Ovary (tissue), 9 donors: ENCODE data around the gene HRG. TPM values are rescaled to one million over a fixed set of nuclear protein-coding genes. Genes with fewer than 3 reads are reported as not detected.
"Not testable (repeated sequence)": the region's sequence is repeated elsewhere in the genome, so short reads cannot be mapped to it uniquely, and the experiment has no call there.

Source experiments
- DNase-seq, 5 donors: peaks; one replicate each; pipeline ENCODE4 v3.0.0-alpha.2; 2019 to 2020
- H3K27ac ChIP-seq, 2 donors: fragments of 200-600 bp; one replicate each; pipeline versions ENCODE4 v1.5.1 to v1.8.0; 2019 to 2022
- H3K27me3 ChIP-seq: fragments of 200-600 bp; one replicate; pipeline ENCODE4 v1.8.0; 2022
- H3K36me3 ChIP-seq: fragments of 200-600 bp; sonication (generic); one replicate; pipeline ENCODE4 v1.5.1; 2019
- H3K4me1 ChIP-seq: one replicate; pipeline ENCODE4 v1.8.1; 2013; ENCODE audit warnings: mild to moderate bottlenecking, moderate library complexity; ENCODE audit not compliant: insufficient read depth
- H3K4me3 ChIP-seq: fragments of 200-600 bp; sonication (generic); one replicate; pipeline ENCODE4 v1.5.1; 2017
- H3K9me3 ChIP-seq, 2 donors: fragments of 200-600 bp in 1 of 2; sonication (generic) in 1 of 2; one replicate each; pipeline versions ENCODE4 v1.5.1 to v1.8.1; 2013 to 2019; ENCODE audit warnings: mild to moderate bottlenecking in 1 of 2, moderate library complexity in 1 of 2
- CTCF ChIP-seq, 3 donors: fragments of 450-650 bp in 2 of 3; fragments of 200-600 bp in 1 of 3; IDR thresholded peaks; one replicate each; pipeline versions ENCODE4 v1.5.1 to v1.8.0; 2016 to 2022; ENCODE audit warnings: antibody characterized with exemption in 3 of 3, mild to moderate bottlenecking in 1 of 3
- EP300 ChIP-seq: sonication (generic); formaldehyde crosslinking; IDR thresholded peaks from one replicate; pipeline ENCODE4 v1.6.1; 2017; ENCODE audit warnings: antibody characterized with exemption
- POLR2A ChIP-seq: fragments of 450-650 bp; IDR thresholded peaks from one replicate; pipeline ENCODE4 v1.6.1; 2017; ENCODE audit warnings: antibody characterized with exemption, mild to moderate bottlenecking, moderate library complexity
- WGBS, 3 donors: extraction: QIAGEN DNeasy Blood & Tissue Kit in 1 of 3; methylation state at CpG; one replicate each; pipeline versions ENCODE4 v1.1.5 to v1.1.7; 2013 to 2017; 5-methylcytosine and 5-hydroxymethylcytosine counted together
- intact Hi-C, 4 donors: fragments of 100-400 bp; cut with DNase I; formaldehyde crosslinking; loops; one replicate each; pipeline versions ENCODE4 v1.11.0 to v1.15.1; 2022 to 2023
- polyA plus RNA-seq, 2 donors: library from polyadenylated mRNA; stranded (reverse); fragments of 200-250 nt in 1 of 2; fragments of 350-450 nt in 1 of 2; fragmentation: Illumina TruSeq in 1 of 2; extraction: RNeasy Lipid Tissue Mini Kit (QIAGEN cat#74804) in 1 of 2; gene quantifications; one replicate each; pipeline ENCODE4 v1.2.3, GENCODE V29; 2013 to 2014
- total RNA-seq, 7 donors: library from RNA; depleted of rRNA in 2 of 7; stranded (reverse); fragments of >200 nt in 2 of 7; fragmentation: NEBNext Ultra II Directional in 3 of 7; extraction: Animal tissue kit (Norgen Biotek cat#: 25700) in 3 of 7; gene quantifications; one replicate each; pipeline versions ENCODE4 v1.1.0 to v1.2.4, GENCODE V29; 2016 to 2023
- donor health status: DM: no; HTN: no; CAD: no; lungs with moderate emphysema.
- donor health status: DM: no; HTN: no; CAD: no.
- donor health status: Bipolar disorder and iron deficiency.
- donor health status: DM: yes; HTN: yes; CAD: no.
- donor health status: DM: no; HTN: no; CAD: no.
- donor health status: DM: yes; HTN: yes; CAD: no.

The HRG gene
- total and polyA plus RNA-seq, 9 donors, result 0.13 TPM; not detected in 8

- no peak for DNase-seq
- no peaks in the 10 kb centered on the region for H3K27me3 ChIP-seq
- H3K4me3 ChIP-seq, result no peak overlapping the region
- H3K4me1 ChIP-seq, result no peaks in the 10 kb centered on the region
- no peaks in the 10 kb centered on the region for H3K9me3 ChIP-seq
- WGBS, 3 donors, result 81 to 90% (median 85%) methylated on average over 3 of the region's 3 CpGs
- no peak overlapping the region for H3K27ac ChIP-seq
- intact Hi-C loops, result no loop called here
- H3K36me3 ChIP-seq, result no peaks in the 10 kb centered on the region
- no peak for TF ChIP-seq POLR2A
- TF ChIP-seq EP300, result no peak
- no peak for TF ChIP-seq CTCF (IDR thresholded peaks at IDR 0.05)
Observed at GRCh38 chr3:186700267-186700666, 34.5 kb downstream of the HRG start.

DNA sequence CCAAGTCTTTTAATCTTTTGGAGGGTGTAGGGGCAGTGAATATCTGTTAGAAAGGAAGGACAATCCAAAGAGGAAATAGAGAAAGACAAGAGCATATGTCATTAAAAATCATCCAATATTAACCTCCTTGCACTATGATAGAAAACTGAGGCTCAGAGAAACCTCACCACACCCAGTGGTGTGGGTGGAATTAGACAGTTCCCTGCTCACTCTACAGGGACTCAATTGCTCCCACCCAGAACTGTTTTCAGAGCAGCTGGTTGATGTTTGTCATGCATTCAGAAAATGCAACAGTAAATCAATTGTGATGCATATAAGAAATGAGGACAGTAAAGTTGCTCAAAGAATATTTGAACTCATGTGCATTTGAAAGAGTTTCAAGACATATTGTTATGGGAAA is 36.6 kb downstream of the HRG start:
- H3K4me1 ChIP-seq, H3K4me3 ChIP-seq, H3K9me3 ChIP-seq, H3K36me3 ChIP-seq, H3K27ac ChIP-seq, intact Hi-C loops, H3K27me3 ChIP-seq, DNase-seq: not testable (repeated sequence)

DNA sequence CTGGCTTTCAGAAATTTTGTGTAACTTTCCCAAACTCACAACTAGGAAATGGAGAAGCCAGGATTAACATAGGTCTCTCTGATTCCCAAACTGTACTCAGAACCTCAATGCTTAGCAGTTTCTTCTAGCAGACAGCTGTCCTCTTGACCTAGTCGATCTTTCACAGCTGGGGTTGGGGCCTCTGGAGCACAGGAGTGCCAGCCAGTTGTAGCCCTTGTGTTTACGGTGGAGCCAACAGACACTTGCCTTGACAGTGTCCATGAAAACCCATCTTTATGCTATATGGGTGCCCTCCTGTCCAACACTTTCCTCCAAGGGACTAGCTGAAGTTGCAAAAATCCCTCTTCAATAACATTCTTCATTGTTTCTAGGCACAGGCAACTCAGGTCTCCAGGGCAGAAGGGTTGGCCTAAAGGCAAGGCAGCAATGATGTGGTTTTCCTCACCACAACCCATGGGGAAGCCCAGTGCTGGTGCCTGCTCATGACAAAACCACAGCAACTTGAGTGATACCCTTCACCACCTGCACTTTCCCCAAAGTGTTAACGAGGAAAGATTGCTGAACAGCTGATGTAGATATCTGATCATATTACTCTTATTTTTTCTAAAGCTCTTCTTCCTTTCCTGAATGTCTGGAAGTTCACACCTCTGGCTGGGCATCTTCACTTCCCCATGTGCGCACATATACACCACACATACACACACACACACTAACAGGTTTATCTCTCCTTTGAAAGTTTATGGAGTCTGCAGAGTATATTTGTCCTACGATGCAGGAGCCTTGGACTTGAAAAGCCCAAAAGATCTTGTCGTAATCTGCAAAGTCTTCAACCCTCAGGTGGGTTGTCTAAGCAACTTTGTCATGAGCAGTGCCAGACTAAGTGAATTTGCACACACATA is 40.3 kb downstream of the HRG start:
- Histone ChIP-seq H3K36me3 (no peaks in the 10 kb centered on the region), H3K9me3 (no peaks in the 10 kb centered on the region), H3K27ac (no peak overlapping the region), H3K27me3 (no peaks in the 10 kb centered on the region), H3K4me1 (no peaks in the 10 kb centered on the region), H3K4me3 (no peak overlapping the region)
- DNase-seq, result no peak
- intact Hi-C loops, result no loop called here
- WGBS, 3 donors, result 77 to 82% (median 80%) methylated on average over 6 of the region's 6 CpGs
- no peak for TF ChIP-seq EP300
- TF ChIP-seq CTCF (IDR thresholded peaks at IDR 0.05), result no peak
- TF ChIP-seq POLR2A, result no peak

- H3K27me3 ChIP-seq, result no peaks in the 10 kb centered on the region
- H3K36me3 ChIP-seq, result no peaks in the 10 kb centered on the region
- intact Hi-C loops, result no loop called here
- H3K4me1 ChIP-seq, result no peaks in the 10 kb centered on the region
- no peak overlapping the region for H3K27ac ChIP-seq
- no peak overlapping the region for H3K4me3 ChIP-seq
- WGBS, 3 donors, result 27 to 39% (median 35%) methylated on average over 6 of the region's 6 CpGs
- TF ChIP-seq EP300 (no peak), POLR2A (no peak), CTCF (IDR thresholded peaks at IDR 0.05) (no peak)
- DNase-seq, result no peak
- no peaks in the 10 kb centered on the region for H3K9me3 ChIP-seq
Observed at GRCh38 chr3:186708983-186709679, 43.3 kb downstream of the HRG start.

- H3K4me1 ChIP-seq, H3K27ac ChIP-seq, H3K9me3 ChIP-seq, intact Hi-C loops, H3K36me3 ChIP-seq, H3K27me3 ChIP-seq, H3K4me3 ChIP-seq, DNase-seq: not testable (repeated sequence)
- WGBS, 3 donors, result 56 to 77% (median 73%) methylated on average over 4 of the region's 4 CpGs
Observed at GRCh38 chr3:186710694-186711093, 44.9 kb downstream of the HRG start.
